Breast epithelium (tissue), 4 donors: ENCODE data around the gene DHX9. TPM values are rescaled to one million over a fixed set of nuclear protein-coding genes. Genes with fewer than 3 reads are reported as not detected.

Experiments used
- DNase-seq, 2 donors: peaks; one replicate each; pipeline ENCODE4 v3.0.0-alpha.2; 2019; ENCODE audit warnings: low spot score in 2 of 2
- H3K27ac ChIP-seq, 2 donors: fragments of 200-600 bp; sonication (generic) in 1 of 2; one replicate each; pipeline ENCODE4 v1.5.1; 2016 to 2019; ENCODE audit warnings: mild to moderate bottlenecking in 1 of 2
- H3K27me3 ChIP-seq, 2 donors: fragments of 200-600 bp; sonication (generic) in 1 of 2; one replicate each; pipeline versions ENCODE4 v1.5.1 to v1.6.0; 2017 to 2019; ENCODE audit warnings: control low read depth in 1 of 2, mild to moderate bottlenecking in 1 of 2
- H3K36me3 ChIP-seq: fragments of 200-600 bp; one replicate; pipeline ENCODE4 v1.5.1; 2019
- H3K4me1 ChIP-seq, 2 donors: fragments of 200-600 bp; sonication (generic); one replicate each; pipeline ENCODE4 v1.5.1; 2016 to 2019; ENCODE audit warnings: control low read depth in 1 of 2
- H3K4me3 ChIP-seq, 3 donors: fragments of 200-600 bp; sonication (generic); 1 replicate in 2 of 3; 2 replicates in 1 of 3; pipeline ENCODE4 v1.5.1; 2016 to 2019; ENCODE audit warnings: mild to moderate bottlenecking in 3 of 3, moderate library complexity in 2 of 3
- H3K9me3 ChIP-seq, 2 donors: fragments of 200-600 bp; sonication (generic) in 1 of 2; one replicate each; pipeline ENCODE4 v1.5.1; 2016 to 2019; ENCODE audit warnings: control low read depth in 1 of 2
- POLR2A ChIP-seq: fragments of 450-650 bp; IDR thresholded peaks from one replicate; pipeline ENCODE4 v1.6.1; 2016; ENCODE audit warnings: antibody characterized with exemption, mild to moderate bottlenecking, moderate library complexity
- POLR2AphosphoS5 ChIP-seq, 3 donors: sonication (generic); formaldehyde crosslinking; IDR thresholded peaks; one replicate each; pipeline ENCODE4 v1.6.1; 2017; ENCODE audit warnings: antibody characterized with exemption in 3 of 3
- intact Hi-C: fragments of 100-400 bp; cut with DNase I; formaldehyde crosslinking; loops from one replicate; pipeline ENCODE4 v1.15.1; 2023; ENCODE audit warnings: low total_unique reads
- total RNA-seq, 3 donors: library from RNA; depleted of rRNA; stranded (reverse); fragments of >200 nt; gene quantifications; one replicate each; pipeline ENCODE4 v1.1.0, GENCODE V29; 2016
- TF ChIP-seq, protein P1 (sequence below), 3 donors: fragments of 450-650 bp; IDR thresholded peaks; one replicate each; pipeline ENCODE4 v1.5.1; 2016 to 2017; ENCODE audit warnings: antibody characterized with exemption in 3 of 3, mild to moderate bottlenecking in 3 of 3, moderate library complexity in 3 of 3

DHX9 gene
- total RNA-seq, 3 donors from 2014 or later: 89.3 to 173 (median 134) TPM

DNA sequence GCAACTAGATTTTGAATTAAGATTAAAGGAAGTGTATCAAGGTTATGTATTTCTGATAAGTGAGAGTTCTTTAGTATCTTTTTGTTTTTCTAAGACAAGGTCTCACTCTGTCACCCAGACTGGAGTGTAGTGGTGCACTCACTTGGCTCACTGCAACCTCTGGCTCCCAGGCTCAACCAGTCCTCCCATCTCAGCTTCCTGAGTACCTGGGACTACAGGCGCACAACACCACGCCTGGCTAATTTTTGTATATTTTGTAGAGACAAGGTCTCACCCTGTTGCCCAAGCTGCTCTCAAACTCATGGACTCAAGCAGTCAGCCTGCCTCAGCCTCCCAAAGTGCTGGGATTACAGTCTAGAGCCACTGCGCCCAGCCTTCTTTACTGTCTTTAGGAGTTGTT, 33.7 kb downstream of the DHX9 start:
- DNase-seq: no peak
- Histone ChIP-seq H3K9me3 (no peaks in the 10 kb centered on the region), H3K27me3 (no peaks in the 10 kb centered on the region), H3K4me3 (no peak overlapping the region), H3K36me3 (no peaks in the 10 kb centered on the region), H3K4me1 (no peaks in the 10 kb centered on the region), H3K27ac (no peak overlapping the region)
- intact Hi-C loops: no loop called here
- TF ChIP-seq POLR2AphosphoS5 (IDR thresholded peaks at IDR 0.05) (no peak), POLR2A (no peak)
- TF ChIP-seq, protein P1, sequence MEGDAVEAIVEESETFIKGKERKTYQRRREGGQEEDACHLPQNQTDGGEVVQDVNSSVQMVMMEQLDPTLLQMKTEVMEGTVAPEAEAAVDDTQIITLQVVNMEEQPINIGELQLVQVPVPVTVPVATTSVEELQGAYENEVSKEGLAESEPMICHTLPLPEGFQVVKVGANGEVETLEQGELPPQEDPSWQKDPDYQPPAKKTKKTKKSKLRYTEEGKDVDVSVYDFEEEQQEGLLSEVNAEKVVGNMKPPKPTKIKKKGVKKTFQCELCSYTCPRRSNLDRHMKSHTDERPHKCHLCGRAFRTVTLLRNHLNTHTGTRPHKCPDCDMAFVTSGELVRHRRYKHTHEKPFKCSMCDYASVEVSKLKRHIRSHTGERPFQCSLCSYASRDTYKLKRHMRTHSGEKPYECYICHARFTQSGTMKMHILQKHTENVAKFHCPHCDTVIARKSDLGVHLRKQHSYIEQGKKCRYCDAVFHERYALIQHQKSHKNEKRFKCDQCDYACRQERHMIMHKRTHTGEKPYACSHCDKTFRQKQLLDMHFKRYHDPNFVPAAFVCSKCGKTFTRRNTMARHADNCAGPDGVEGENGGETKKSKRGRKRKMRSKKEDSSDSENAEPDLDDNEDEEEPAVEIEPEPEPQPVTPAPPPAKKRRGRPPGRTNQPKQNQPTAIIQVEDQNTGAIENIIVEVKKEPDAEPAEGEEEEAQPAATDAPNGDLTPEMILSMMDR (IDR thresholded peaks at IDR 0.05): no peak

DNA sequence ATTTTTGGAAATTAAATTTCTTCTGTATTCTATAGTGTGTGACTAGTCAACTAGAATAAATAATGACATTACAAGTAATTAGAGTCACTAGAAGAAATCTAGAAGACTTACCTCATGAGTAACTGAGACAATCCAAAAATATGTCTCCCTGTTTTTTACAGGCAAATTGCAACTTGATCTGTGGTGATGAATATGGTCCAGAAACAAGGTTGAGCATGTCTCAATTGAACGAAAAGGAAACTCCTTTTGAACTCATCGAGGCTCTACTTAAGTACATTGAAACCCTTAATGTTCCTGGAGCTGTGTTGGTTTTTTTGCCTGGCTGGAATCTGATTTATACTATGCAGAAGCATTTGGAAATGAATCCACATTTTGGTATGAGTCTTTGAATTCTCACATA, 36.7 kb downstream of the DHX9 start:
- Histone ChIP-seq H3K4me1 (no peaks in the 10 kb centered on the region), H3K36me3 (peaks cover 6% of the 10 kb centered on the region), H3K9me3 (no peaks in the 10 kb centered on the region), H3K27ac (no peak overlapping the region), H3K4me3 (no peak overlapping the region), H3K27me3 (no peaks in the 10 kb centered on the region)
- no peak for TF ChIP-seq POLR2AphosphoS5 (IDR thresholded peaks at IDR 0.05)
- TF ChIP-seq, protein P1 (IDR thresholded peaks at IDR 0.05): no peak
- TF ChIP-seq POLR2A: no peak
- intact Hi-C loops: no loop called here
- DNase-seq: no peak

DNA sequence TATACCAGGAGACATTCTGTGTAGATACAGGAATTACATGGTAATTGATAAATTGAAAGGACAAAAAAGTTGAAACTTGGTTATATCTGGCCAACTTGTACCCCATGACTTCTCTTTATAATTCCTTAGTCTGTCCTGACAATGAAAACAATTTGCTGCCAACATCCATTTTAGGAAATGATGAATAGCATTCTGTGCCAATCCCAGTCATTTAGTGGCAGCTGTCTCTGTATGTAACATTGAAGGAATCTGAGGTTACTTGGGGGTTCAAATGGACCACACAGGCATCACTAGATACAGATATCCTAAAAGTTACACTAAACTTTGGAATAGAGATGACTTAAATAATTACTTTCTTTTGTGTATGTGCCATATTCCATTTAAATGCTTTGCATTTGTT, 38.2 kb downstream of the DHX9 start:
- no peaks in the 10 kb centered on the region for H3K4me1 ChIP-seq
- H3K9me3 ChIP-seq: no peaks in the 10 kb centered on the region
- H3K27ac ChIP-seq: no peak overlapping the region
- DNase-seq: no peak
- H3K4me3 ChIP-seq: no peak overlapping the region
- no peaks in the 10 kb centered on the region for H3K27me3 ChIP-seq
- TF ChIP-seq, protein P1 (IDR thresholded peaks at IDR 0.05): no peak
- no peak for TF ChIP-seq POLR2AphosphoS5 (IDR thresholded peaks at IDR 0.05)
- no peak for TF ChIP-seq POLR2A
- peaks cover 9% of the 10 kb centered on the region for H3K36me3 ChIP-seq
- intact Hi-C loops: no loop called here

DNA sequence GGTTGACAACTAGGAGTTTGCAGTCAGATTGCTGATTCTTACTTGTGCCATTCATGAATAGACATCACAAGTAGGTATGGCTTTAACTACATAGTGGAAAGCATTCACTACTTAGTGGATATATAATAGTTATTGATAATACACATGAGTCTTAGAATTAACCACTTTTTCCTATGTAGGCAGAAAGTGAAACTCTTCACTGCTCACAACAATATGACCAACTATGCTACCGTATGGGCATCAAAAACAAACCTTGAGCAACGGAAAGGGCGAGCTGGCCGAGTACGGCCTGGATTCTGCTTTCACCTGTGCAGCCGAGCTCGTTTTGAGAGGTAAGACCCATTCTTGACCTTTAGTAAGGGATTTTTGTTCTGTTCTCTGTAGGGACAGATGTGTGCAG, 38.7 kb downstream of the DHX9 start:
- Histone ChIP-seq H3K9me3 (no peaks in the 10 kb centered on the region), H3K36me3 (peaks cover 9% of the 10 kb centered on the region), H3K4me3 (no peak overlapping the region), H3K27me3 (no peaks in the 10 kb centered on the region), H3K4me1 (no peaks in the 10 kb centered on the region), H3K27ac (no peak overlapping the region)
- no peak for DNase-seq
- TF ChIP-seq POLR2AphosphoS5 (IDR thresholded peaks at IDR 0.05): no peak
- TF ChIP-seq, protein P1 (IDR thresholded peaks at IDR 0.05): no peak
- no peak for TF ChIP-seq POLR2A
- intact Hi-C loops: no loop called here

DNA sequence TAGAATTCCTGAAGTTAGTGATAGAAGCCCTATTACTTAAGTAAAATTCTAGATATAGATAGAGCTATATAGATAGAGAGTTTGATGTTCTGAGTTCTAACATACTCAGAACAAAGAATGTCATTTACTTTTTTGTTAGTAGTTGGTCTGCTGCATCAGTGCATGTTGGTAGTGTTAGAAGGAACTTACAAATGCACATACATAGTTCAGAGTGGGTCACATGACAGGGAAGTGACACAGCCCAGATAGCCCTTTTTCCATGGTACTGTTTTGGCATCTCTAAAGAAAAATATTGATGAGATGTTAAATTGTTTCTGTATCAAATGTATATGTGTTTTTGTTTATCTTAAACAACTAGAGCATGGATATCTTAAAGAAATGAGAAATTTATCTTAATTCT, 45.7 kb downstream of the DHX9 start:
- H3K4me1 ChIP-seq: no peaks in the 10 kb centered on the region
- no peak overlapping the region for H3K27ac ChIP-seq
- TF ChIP-seq, protein P1 (IDR thresholded peaks at IDR 0.05): no peak
- no peak for TF ChIP-seq POLR2A
- no peak for TF ChIP-seq POLR2AphosphoS5 (IDR thresholded peaks at IDR 0.05)
- no peaks in the 10 kb centered on the region for H3K27me3 ChIP-seq
- H3K4me3 ChIP-seq: no peak overlapping the region
- intact Hi-C loops: no loop called here
- no peaks in the 10 kb centered on the region for H3K9me3 ChIP-seq
- H3K36me3 ChIP-seq: peaks cover 24% of the 10 kb centered on the region
- DNase-seq: no peak
